ENCODE data around the gene SLIT3. TPM values are rescaled to one million over a fixed set of nuclear protein-coding genes. Genes with fewer than 3 reads are reported as not detected.

SLIT3 gene
- total RNA-seq (2013; cell fraction: nucleolus; rRNA removed): not detected in 2 replicates
- total RNA-seq (2014; rRNA removed) (not detected in 2 replicates), total RNA-seq (2014; rRNA removed; fragmentation: Illumina TruSeq; extraction: Trizol) (not detected in 2 replicates), total RNA-seq (2021) (0.05 TPM in 1 of 2 replicates, not detected in the other), polyA plus RNA-seq (2011; rRNA removed) (not detected in 2 replicates), polyA plus RNA-seq (2014; fragmentation: Illumina TruSeq; extraction: Trizol) (not detected in 2 replicates), polyA plus RNA-seq (2014; fragmentation: Nextera tagmentation; extraction: Ambion mirVana) (not detected), polyA plus RNA-seq (2014; rRNA removed) (not detected in 2 replicates), polyA plus RNA-seq (2016; fragmentation: Nextera tagmentation; extraction: Ambion mirVana) (not detected), polyA minus RNA-seq (2011; rRNA and poly(A)+ RNA removed) (0.22 and 0.26 TPM in 2 replicates), Bru-seq, nascent RNA (percentile 3 among the genes with signal in this experiment), BruChase-seq, experiment 1, labeled RNA remaining after a 6-hour chase (percentile 3 among the genes with signal in this experiment), BruChase-seq, experiment 2, labeled RNA remaining after a 2-hour chase (percentile 2 among the genes with signal in this experiment)
- not detected for polyA plus RNA-seq (2011; ENCODE audit: low read depth)
- not detected in 2 replicates for polyA plus RNA-seq (2011; cell fraction: cytosol; rRNA removed)
- not detected in 2 replicates for polyA plus RNA-seq (2011; cell fraction: nucleus; rRNA removed)
- polyA plus RNA-seq (2012): not detected in 2 replicates
- polyA minus RNA-seq (2011; cell fraction: cytosol; rRNA and poly(A)+ RNA removed): not detected in 2 replicates
- under 0.01 TPM in 1 of 2 replicates, not detected in the other for polyA minus RNA-seq (2011; cell fraction: nucleus; rRNA and poly(A)+ RNA removed)
- long read RNA-seq, experiment 1: 0 reads
- long read RNA-seq, experiment 2, partial matches to known transcripts: 0 of 1 reads
- long read RNA-seq, experiment 2, other reads (novel, unspliced or antisense): 1 of 1 reads

DNA sequence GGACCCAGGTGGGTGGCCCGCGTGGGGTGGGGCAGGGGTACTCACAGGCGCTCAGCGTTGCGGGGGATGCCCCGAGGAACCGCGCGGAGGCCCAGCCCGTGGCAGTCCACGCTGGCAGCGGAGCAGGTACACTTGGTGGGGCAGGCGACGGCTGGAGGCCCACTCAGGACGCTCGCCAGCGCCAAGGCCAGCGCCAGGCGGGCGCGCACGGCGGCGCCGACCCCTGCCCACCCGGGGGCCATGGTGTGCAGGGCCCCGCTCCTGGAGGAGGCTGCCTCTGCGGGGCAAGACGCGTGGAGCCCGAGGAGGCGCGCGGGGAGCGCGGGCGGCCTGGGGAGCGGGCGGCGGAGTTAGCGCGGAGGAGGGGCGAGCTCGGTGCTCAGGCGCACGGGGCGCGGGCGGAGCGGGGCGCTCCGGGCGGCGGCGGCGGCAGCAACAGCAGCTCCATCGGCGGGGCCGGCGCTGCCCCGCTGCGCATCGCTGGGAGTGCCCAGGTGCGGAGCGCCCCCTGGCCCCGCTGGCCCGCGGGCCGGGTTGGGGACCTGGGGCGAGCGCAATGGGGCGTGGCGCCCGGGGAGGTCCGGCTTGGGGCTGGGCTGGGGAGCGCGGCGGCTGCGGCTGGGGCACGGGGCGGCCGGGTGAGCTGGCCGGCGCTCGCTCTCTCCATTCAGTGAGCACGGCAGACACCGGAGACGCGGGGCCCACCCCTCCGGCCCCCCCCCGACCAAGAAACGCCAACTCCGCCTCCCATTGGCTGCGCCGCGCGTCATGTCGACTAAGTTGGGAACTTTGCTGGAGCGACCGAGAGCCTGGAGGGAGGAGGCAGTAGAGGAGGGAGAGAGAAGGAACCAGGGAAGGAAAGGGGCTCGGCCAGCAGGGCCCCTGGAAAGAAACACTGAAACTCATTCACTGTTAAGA, at the start of gene SLIT3:
Gene SLIT3, minus strand, starts transcription at position 672 of the 918 bp plus-strand sequence. Its CDS starts 430 bp downstream, at position 242.
- in situ Hi-C loops (cut with MboI): loop anchor here (10.0 kb wide), 2 partner anchors 626 to 1036 kb away; no protein-coding TSS in a partner anchor
- H3K4me1 ChIP-seq (ENCODE audit: control insufficient read depth, insufficient read depth, low read length): no peaks in the 10 kb centered on the region
- 54% methylated on average over 36 of the region's 101 CpGs for WGBS (ENCODE audit: insufficient coverage, insufficient replicate concordance, low lambda C conversion rate, missing lambda C conversion rate)
- no peak within 1 kb of the TSS for H3K9ac ChIP-seq (ENCODE audit: control insufficient read depth, insufficient read depth, low read length)
- no peak within 1 kb of the TSS for H3K4me2 ChIP-seq (ENCODE audit: control insufficient read depth, insufficient read depth)
- DNase-seq (ENCODE audit: low read depth, low spot score) (no peak), FAIRE-seq (no peak), ATAC-seq (no peak)
- SMC1A ChIA-PET (ENCODE audit: uncharacterized antibody, unreplicated experiment): interaction anchor here (1.2 kb wide), 1 partner anchor 621 kb away, joined by 3 read pairs; no protein-coding TSS in a partner anchor
- no peaks in the 10 kb centered on the region for H3K36me3 ChIP-seq (ENCODE audit: control insufficient read depth in 2 of 2, insufficient read depth in 2 of 2, low read length in 1 of 2)
- BruUV-seq (replicated peaks): no TSS peak
- POLR2A ChIA-PET: no interaction called here
- no peak within 1 kb of the TSS for H2AFZ ChIP-seq (ENCODE audit: control insufficient read depth, low read depth, low read length)
- CTCF ChIA-PET: interaction anchor here (1.3 to 1.5 kb wide), 2 partner anchors 280 to 314 kb away, joined by 3 to 4 read pairs; no protein-coding TSS in a partner anchor
- no peaks in the 10 kb centered on the region; the same call in 2 of the 3 replicates for H3K9me3 ChIP-seq (replicated peaks; ENCODE audit: control insufficient read depth, insufficient read depth, low read length)
- RAD21 ChIA-PET (ENCODE audit: unreplicated experiment): no interaction called here
- no peak within 1 kb of the TSS for H3K4me3 ChIP-seq
- no peak within 1 kb of the TSS for H3K27ac ChIP-seq (ENCODE audit: control insufficient read depth, insufficient read depth)
- no peaks in the 10 kb centered on the region for H4K20me1 ChIP-seq (ENCODE audit: control insufficient read depth, insufficient read depth)
- intact Hi-C loops (cut with micrococcal nuclease; ENCODE audit: unreplicated experiment): loop anchor here (5.0 kb wide), 2 partner anchors 247 to 618 kb away; no protein-coding TSS in a partner anchor
- no peaks in the 10 kb centered on the region for H3K79me2 ChIP-seq (ENCODE audit: control insufficient read depth, insufficient read depth, low read length)
- H3K27me3 ChIP-seq (replicated peaks in 1 of 2; ENCODE audit: control insufficient read depth in 2 of 2, insufficient read depth in 2 of 2, low read length in 1 of 2): peaks cover 0 to 2% of the 10 kb centered on the region in 2 experiments; a peak in 2 of 4 replicates
- TF ChIP-seq HDGF (IDR thresholded peaks at IDR 0.05) (no peak), NR2F1 (conservative IDR thresholded peaks at IDR 0.05) (no peak), YBX1 (IDR thresholded peaks at IDR 0.05) (no peak), MYC (IDR thresholded peaks at IDR 0.05; ENCODE audit: insufficient read depth, insufficient read length, insufficient replicate concordance, low read length, severe bottlenecking) (no peak), JUNB (IDR thresholded peaks at IDR 0.05) (no peak), NBN (IDR thresholded peaks at IDR 0.05) (no peak), PAX5 (IDR thresholded peaks at IDR 0.05; ENCODE audit: borderline replicate concordance, low read depth, low read length) (no peak), BRCA1 (IDR thresholded peaks at IDR 0.05; ENCODE audit: low read depth, low read length) (no peak), BACH1 (IDR thresholded peaks at IDR 0.05; ENCODE audit: borderline replicate concordance) (no peak), NFYA (IDR thresholded peaks at IDR 0.05; ENCODE audit: borderline replicate concordance, low read depth, low read length) (no peak)
- TF ChIP-seq, protein P1, sequence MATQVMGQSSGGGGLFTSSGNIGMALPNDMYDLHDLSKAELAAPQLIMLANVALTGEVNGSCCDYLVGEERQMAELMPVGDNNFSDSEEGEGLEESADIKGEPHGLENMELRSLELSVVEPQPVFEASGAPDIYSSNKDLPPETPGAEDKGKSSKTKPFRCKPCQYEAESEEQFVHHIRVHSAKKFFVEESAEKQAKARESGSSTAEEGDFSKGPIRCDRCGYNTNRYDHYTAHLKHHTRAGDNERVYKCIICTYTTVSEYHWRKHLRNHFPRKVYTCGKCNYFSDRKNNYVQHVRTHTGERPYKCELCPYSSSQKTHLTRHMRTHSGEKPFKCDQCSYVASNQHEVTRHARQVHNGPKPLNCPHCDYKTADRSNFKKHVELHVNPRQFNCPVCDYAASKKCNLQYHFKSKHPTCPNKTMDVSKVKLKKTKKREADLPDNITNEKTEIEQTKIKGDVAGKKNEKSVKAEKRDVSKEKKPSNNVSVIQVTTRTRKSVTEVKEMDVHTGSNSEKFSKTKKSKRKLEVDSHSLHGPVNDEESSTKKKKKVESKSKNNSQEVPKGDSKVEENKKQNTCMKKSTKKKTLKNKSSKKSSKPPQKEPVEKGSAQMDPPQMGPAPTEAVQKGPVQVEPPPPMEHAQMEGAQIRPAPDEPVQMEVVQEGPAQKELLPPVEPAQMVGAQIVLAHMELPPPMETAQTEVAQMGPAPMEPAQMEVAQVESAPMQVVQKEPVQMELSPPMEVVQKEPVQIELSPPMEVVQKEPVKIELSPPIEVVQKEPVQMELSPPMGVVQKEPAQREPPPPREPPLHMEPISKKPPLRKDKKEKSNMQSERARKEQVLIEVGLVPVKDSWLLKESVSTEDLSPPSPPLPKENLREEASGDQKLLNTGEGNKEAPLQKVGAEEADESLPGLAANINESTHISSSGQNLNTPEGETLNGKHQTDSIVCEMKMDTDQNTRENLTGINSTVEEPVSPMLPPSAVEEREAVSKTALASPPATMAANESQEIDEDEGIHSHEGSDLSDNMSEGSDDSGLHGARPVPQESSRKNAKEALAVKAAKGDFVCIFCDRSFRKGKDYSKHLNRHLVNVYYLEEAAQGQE (IDR thresholded peaks at IDR 0.05; ENCODE audit: low read depth, low read length): no peak
- TF ChIP-seq, protein P2, sequence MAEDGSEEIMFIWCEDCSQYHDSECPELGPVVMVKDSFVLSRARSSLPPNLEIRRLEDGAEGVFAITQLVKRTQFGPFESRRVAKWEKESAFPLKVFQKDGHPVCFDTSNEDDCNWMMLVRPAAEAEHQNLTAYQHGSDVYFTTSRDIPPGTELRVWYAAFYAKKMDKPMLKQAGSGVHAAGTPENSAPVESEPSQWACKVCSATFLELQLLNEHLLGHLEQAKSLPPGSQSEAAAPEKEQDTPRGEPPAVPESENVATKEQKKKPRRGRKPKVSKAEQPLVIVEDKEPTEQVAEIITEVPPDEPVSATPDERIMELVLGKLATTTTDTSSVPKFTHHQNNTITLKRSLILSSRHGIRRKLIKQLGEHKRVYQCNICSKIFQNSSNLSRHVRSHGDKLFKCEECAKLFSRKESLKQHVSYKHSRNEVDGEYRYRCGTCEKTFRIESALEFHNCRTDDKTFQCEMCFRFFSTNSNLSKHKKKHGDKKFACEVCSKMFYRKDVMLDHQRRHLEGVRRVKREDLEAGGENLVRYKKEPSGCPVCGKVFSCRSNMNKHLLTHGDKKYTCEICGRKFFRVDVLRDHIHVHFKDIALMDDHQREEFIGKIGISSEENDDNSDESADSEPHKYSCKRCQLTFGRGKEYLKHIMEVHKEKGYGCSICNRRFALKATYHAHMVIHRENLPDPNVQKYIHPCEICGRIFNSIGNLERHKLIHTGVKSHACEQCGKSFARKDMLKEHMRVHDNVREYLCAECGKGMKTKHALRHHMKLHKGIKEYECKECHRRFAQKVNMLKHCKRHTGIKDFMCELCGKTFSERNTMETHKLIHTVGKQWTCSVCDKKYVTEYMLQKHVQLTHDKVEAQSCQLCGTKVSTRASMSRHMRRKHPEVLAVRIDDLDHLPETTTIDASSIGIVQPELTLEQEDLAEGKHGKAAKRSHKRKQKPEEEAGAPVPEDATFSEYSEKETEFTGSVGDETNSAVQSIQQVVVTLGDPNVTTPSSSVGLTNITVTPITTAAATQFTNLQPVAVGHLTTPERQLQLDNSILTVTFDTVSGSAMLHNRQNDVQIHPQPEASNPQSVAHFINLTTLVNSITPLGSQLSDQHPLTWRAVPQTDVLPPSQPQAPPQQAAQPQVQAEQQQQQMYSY (CRISPR knock-in tag; IDR thresholded peaks at IDR 0.05): no peak
